ENCODE measurements around the gene ACVR2A.

ACVR2A gene

GRCh38 chr2:147867050-147867449 lies 22.2 kb downstream of the ACVR2A start:
- no peak for DNase-seq (ENCODE audit: low read depth)
- H3K4me3 ChIP-seq (ENCODE audit: low read length) = no peak overlapping the region
- no peak for TF ChIP-seq CTCF (conservative IDR thresholded peaks at IDR 0.05; ENCODE audit: low read depth, low read length)

GRCh38 chr2:147869934-147870333 lies 25.1 kb downstream of the ACVR2A start:
- no peak for DNase-seq (ENCODE audit: low read depth)
- no peak for TF ChIP-seq CTCF (conservative IDR thresholded peaks at IDR 0.05; ENCODE audit: low read depth, low read length)
- no peak overlapping the region for H3K4me3 ChIP-seq (ENCODE audit: low read length)

GRCh38 chr2:147872967-147873366 lies 28.1 kb downstream of the ACVR2A start:
- no peak for DNase-seq (ENCODE audit: low read depth)
- TF ChIP-seq CTCF (conservative IDR thresholded peaks at IDR 0.05; ENCODE audit: low read depth, low read length) = no peak
- H3K4me3 ChIP-seq (ENCODE audit: low read length) = no peak overlapping the region

GRCh38 chr2:147873859-147874483 lies 29.1 kb downstream of the ACVR2A start:
- TF ChIP-seq CTCF (conservative IDR thresholded peaks at IDR 0.05; ENCODE audit: low read depth, low read length) = no peak
- DNase-seq (ENCODE audit: low read depth) = no peak
- H3K4me3 ChIP-seq (ENCODE audit: low read length) = no peak overlapping the region

- DNase-seq (ENCODE audit: low read depth) = no peak
- H3K4me3 ChIP-seq (ENCODE audit: low read length) = no peak overlapping the region
- no peak for TF ChIP-seq CTCF (conservative IDR thresholded peaks at IDR 0.05; ENCODE audit: low read depth, low read length)
These were observed 35.0 kb downstream of the ACVR2A start for GRCh38 chr2:147879846-147880245.

GRCh38 chr2:147882631-147883030 lies 37.8 kb downstream of the ACVR2A start:
- no peak for TF ChIP-seq CTCF (conservative IDR thresholded peaks at IDR 0.05; ENCODE audit: low read depth, low read length)
- H3K4me3 ChIP-seq (ENCODE audit: low read length) = no peak overlapping the region

GRCh38 chr2:147884830-147885229 lies 40.0 kb downstream of the ACVR2A start:
- no peak for TF ChIP-seq CTCF (conservative IDR thresholded peaks at IDR 0.05; ENCODE audit: low read depth, low read length)
- no peak for DNase-seq (ENCODE audit: low read depth)
- no peak overlapping the region for H3K4me3 ChIP-seq (ENCODE audit: low read length)

More at GRCh38 chr2:147882631-147883030, 37.8 kb downstream of the ACVR2A start:
- no peak for DNase-seq (ENCODE audit: low read depth)
